HepG2 (cell line): ENCODE measurements around the gene SLA2.

Experiments used
- ATF1 ChIP-seq: IDR thresholded peaks from 2 replicates; pipeline ENCODE4 v1.6.1; 2016; ENCODE audit warnings: mild to moderate bottlenecking, control low read depth
- CTCF ChIP-seq: sonication (generic); formaldehyde crosslinking; IDR thresholded peaks from 2 replicates; pipeline ENCODE4 v1.5.0; 2020; ENCODE audit warnings: mild to moderate bottlenecking, missing genetic modification reagents, moderate library complexity
- MTA3 ChIP-seq: sonication (generic); formaldehyde crosslinking; IDR thresholded peaks from 2 replicates; pipeline ENCODE4 v1.4.0; 2020; ENCODE audit warnings: missing genetic modification reagents
- SMC3 ChIP-seq: IDR thresholded peaks from 2 replicates; pipeline ENCODE4 v1.6.1; 2011; ENCODE audit warnings: low read length, improper control_type of control experiment
- SUZ12 ChIP-seq: fragments of 150-350 bp; IDR thresholded peaks from 2 replicates; pipeline ENCODE4 v1.6.1; 2014; ENCODE audit warnings: low read depth, low read length
- TP53 ChIP-seq: sonication (generic); formaldehyde crosslinking; conservative IDR thresholded peaks from 2 replicates; pipeline ENCODE4 v1.4.0; 2020; ENCODE audit warnings: missing genetic modification reagents
- ZFP1 ChIP-seq: IDR thresholded peaks from 2 replicates; pipeline ENCODE4 v1.6.1; 2016
- ZNF510 ChIP-seq: sonication (generic); formaldehyde crosslinking; IDR thresholded peaks from 2 replicates; pipeline ENCODE4 v1.4.0; 2020; ENCODE audit warnings: low read depth, mild to moderate bottlenecking, missing genetic modification reagents
- ZNF816 ChIP-seq: sonication (generic); formaldehyde crosslinking; IDR thresholded peaks from 2 replicates; pipeline ENCODE4 v1.8.0; 2022; ENCODE audit warnings: missing genetic modification reagents, mild to moderate bottlenecking, borderline replicate concordance

GRCh38 chr20:36614781-36615557 is 31.0 kb downstream of the SLA2 start:
- TF ChIP-seq ATF1 (CRISPR knock-in tag) (no peak), TP53 (CRISPR knock-in tag) (no peak), MTA3 (CRISPR knock-in tag) (no peak), ZNF510 (CRISPR knock-in tag) (no peak), SMC3 (no peak), CTCF (CRISPR knock-in tag) (no peak), ZFP1 (CRISPR knock-in tag) (no peak), ZNF816 (CRISPR knock-in tag) (no peak), SUZ12 (no peak)
